ENCODE results near the gene ATXN7L1.

DNA sequence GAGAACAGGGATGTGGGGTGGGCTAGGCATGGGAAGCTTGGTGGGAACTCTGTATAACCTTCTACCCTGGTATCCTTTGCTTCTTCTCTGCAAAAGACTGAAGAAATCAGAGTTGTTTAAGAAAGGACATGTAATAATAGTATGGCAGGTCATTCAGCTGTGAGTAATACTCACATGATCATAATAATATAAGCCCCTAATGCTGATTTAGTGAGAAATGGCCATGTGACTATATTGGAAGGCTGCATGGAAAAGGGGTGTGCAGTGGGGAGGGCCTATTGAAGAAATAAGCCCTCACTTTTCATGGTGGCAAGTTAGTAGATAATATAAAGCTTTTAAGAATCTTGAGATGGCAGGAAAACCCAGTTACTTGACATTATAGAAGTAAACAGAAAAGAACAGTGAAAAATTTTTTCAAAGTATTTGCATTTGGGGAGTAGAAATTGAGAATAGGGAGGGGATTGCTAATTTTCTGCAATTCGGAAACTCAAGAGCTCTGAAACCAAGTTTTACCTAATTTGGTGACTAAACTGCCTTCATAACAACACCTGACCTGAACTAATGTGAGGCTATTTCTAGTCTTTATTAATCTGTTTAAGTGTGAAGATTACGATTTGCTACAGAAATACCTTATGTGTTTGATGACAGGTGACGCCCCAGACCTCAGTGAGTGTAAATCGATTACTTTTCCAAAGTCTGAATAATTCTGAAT lies 44.4 kb downstream of the ATXN7L1 start:
- TF ChIP-seq, protein P1, sequence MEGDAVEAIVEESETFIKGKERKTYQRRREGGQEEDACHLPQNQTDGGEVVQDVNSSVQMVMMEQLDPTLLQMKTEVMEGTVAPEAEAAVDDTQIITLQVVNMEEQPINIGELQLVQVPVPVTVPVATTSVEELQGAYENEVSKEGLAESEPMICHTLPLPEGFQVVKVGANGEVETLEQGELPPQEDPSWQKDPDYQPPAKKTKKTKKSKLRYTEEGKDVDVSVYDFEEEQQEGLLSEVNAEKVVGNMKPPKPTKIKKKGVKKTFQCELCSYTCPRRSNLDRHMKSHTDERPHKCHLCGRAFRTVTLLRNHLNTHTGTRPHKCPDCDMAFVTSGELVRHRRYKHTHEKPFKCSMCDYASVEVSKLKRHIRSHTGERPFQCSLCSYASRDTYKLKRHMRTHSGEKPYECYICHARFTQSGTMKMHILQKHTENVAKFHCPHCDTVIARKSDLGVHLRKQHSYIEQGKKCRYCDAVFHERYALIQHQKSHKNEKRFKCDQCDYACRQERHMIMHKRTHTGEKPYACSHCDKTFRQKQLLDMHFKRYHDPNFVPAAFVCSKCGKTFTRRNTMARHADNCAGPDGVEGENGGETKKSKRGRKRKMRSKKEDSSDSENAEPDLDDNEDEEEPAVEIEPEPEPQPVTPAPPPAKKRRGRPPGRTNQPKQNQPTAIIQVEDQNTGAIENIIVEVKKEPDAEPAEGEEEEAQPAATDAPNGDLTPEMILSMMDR (IDR thresholded peaks at IDR 0.05; ENCODE audit: low read depth, low read length): no peak
- no peak for TF ChIP-seq EZH2phosphoT487 (IDR thresholded peaks at IDR 0.05; ENCODE audit: low read depth)

Measured in OCI-LY3 (cell line).